Fibroblast of mammary gland (primary cell): ENCODE measurements around the gene NAA40.
A peak's percentile ranks its signal among the peaks of the same experiment; 100 is the strongest.
"Not testable (repeated sequence)": the region's sequence is repeated elsewhere in the genome, so short reads cannot be mapped to it uniquely, and the experiment has no call there.

Experiments used
- DNase-seq: peaks from one replicate; pipeline ENCODE4 v3.0.0-alpha.2; 2010; ENCODE audit warnings: low read depth
- H3K4me3 ChIP-seq: 2 replicates; pipeline ENCODE4 v1.5.1; 2011; ENCODE audit warnings: low read depth, mild to moderate bottlenecking, low read length, moderate library complexity; ENCODE audit not compliant: control insufficient read depth
- CTCF ChIP-seq: conservative IDR thresholded peaks from 2 replicates; pipeline ENCODE4 v1.5.1; 2011; ENCODE audit warnings: low read depth, low read length, inconsistent platforms; ENCODE audit not compliant: control insufficient read depth, insufficient read depth

NAA40 gene

DNA sequence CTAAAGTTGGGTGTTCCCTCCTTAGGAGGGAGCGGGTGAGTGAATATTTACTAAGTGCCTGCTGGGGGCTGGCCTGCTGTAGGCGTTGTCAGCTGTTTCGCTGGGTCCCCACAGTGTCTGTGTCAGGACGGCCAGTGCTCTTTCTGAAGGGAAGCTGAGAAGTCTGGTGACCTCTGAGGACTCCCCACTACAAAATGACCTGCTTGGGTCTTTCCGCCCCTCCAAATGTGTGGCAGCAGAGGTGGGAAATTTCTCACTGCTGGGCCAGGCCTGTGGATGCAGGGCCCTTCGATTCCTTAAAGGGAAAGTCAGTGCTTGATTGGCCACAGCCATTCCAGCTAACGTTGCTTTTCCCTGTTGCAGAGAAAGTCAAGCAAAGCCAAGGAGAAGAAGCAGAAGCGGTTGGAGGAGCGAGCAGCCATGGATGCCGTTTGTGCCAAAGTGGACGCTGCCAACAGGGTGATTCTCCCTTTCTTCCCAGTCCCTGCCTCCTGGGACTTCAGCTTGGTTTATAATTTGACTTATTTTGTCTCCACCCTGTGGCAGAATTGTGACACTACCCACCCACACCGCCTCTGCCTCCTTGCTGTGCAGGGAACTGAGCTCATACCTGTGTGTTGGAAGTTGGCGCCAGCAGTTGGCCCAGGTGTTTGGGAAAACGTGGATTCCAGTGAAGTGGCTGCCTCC lies 6.8 kb downstream of the NAA40 start:
- DNase-seq, result peak; percentile 82
- H3K4me3 ChIP-seq, result no peak overlapping the region
- TF ChIP-seq CTCF, result peak; percentile 67

DNA sequence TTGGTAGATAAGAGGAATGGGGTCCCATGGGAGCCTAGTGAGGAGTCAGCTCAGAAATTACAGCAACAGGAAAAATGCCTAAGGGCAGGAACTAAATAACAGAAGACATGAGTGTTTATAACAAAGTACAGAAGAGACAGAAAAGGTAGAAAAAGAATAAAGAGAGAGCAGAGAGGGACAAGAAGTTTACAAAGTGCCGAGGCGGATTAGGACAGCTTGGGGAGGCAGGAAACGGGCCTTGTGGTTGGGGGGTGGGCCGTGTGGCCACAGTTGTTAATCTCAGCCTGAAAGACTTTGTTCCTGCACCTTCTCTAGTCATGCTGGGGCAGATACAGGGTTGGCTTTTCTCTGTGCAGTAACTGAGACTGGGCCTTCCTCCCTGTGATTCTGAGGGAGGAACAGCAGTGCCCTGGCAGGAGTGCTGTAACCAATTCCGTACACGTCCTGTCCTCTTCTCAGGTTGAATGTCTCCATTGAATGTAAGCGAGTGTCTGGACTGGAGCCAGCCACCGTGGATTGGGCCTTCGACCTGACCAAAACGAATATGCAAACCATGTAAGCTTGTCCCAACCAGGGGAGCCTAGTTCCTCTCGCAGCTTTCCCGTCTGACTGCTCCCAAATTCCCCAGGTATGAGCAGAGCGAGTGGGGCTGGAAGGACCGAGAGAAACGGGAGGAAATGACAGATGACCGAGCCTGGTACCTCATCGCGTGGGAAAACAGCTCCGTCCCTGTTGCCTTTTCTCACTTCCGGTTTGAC lies 13.2 kb downstream of the NAA40 start:
- TF ChIP-seq CTCF, result no peak
- no peak for DNase-seq
- no peak overlapping the region for H3K4me3 ChIP-seq

DNA sequence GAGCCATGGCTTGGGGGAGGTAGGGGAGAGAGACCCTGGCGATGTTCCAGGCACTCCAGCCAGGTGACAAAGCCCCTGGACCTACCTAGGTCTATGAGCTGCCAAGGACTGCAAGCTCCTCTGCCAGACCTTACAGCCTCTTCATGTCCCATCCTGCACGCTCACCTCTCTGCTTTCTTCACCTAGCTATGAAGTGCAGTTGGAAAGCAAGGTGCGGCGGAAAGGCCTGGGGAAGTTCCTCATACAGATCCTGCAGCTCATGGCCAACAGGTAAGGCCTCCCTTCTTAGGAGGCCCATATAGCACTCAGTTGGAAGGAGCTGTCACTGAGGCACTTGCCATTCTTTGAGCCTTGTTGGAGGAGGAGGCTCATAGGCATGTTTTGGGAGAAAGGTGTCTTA lies 13.8 kb downstream of the NAA40 start:
- no peak for TF ChIP-seq CTCF
- DNase-seq, result no peak
- no peak overlapping the region for H3K4me3 ChIP-seq

- H3K4me3 ChIP-seq, result no peak overlapping the region
- no peak for TF ChIP-seq CTCF
- no peak for DNase-seq
Measured at GRCh38 chr11:63958008-63958407, 19.2 kb downstream of the NAA40 start.

GRCh38 chr11:63961608-63962412 lies 23.0 kb downstream of the NAA40 start:
- H3K4me3 ChIP-seq, result no peak overlapping the region
- DNase-seq, result peak; percentile 41
- no peak for TF ChIP-seq CTCF

DNA sequence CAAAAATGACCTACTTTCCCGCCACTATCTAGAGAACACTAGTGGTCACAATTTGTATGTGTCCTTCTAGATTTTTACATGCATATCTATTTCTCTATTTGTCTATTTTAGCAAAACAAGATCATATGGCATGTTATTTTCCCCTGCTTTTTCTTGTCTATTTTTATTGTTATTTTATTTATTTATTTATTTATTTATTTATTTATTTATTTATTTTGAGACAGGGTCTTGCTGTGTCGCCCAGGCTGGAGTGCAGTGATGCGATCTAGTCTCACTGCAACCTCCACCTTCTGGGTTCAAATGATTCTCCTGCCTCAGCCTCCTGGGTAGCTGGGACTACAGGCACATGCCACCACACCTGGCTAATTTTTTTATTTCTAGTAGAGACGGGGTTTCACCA lies 25.1 kb downstream of the NAA40 start:
- not testable (repeated sequence) for H3K4me3 ChIP-seq, DNase-seq

GRCh38 chr11:63966444-63966843 lies 27.6 kb downstream of the NAA40 start:
- TF ChIP-seq CTCF, result no peak
- no peak for DNase-seq
- no peak overlapping the region for H3K4me3 ChIP-seq
